LNCaP clone FGC (cell line): ENCODE measurements around the gene FAM114A1.

ENCODE experiments used
- DNase-seq: peaks from one replicate; pipeline ENCODE4 v3.0.0-alpha.2; 2011; ENCODE audit warnings: low read depth
- H3K4me3 ChIP-seq: 2 replicates; pipeline ENCODE4 v1.5.1; 2011; ENCODE audit warnings: mild to moderate bottlenecking, low read depth, low read length, control low read depth
- TF ChIP-seq, protein P1 (sequence below): IDR thresholded peaks from 2 replicates; pipeline ENCODE4 v1.5.1; 2012; ENCODE audit warnings: mild to moderate bottlenecking; ENCODE audit not compliant: control insufficient read depth, insufficient read depth; ENCODE audit errors: extremely low read depth

Gene FAM114A1

DNA sequence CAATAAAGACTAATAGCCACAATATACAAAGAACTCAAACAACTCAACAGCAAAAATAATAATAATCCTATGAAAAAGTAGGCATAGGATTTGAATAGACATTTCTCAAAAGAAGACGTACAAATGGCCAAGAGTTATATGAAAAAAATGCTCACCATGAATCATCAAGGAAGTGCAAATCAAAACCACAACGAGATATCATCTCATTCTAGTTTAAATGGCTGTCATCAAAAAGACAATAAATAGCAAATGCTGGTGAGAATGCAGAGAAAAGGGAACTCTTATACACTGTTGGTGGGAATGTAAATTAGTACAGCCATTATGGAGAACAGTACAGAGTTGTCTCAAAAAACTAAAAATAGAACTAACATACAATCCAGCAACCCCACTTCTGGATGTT, 29.8 kb upstream of the FAM114A1 start:
- H3K4me3 ChIP-seq: no peak overlapping the region
- no peak for DNase-seq
- TF ChIP-seq, protein P1, sequence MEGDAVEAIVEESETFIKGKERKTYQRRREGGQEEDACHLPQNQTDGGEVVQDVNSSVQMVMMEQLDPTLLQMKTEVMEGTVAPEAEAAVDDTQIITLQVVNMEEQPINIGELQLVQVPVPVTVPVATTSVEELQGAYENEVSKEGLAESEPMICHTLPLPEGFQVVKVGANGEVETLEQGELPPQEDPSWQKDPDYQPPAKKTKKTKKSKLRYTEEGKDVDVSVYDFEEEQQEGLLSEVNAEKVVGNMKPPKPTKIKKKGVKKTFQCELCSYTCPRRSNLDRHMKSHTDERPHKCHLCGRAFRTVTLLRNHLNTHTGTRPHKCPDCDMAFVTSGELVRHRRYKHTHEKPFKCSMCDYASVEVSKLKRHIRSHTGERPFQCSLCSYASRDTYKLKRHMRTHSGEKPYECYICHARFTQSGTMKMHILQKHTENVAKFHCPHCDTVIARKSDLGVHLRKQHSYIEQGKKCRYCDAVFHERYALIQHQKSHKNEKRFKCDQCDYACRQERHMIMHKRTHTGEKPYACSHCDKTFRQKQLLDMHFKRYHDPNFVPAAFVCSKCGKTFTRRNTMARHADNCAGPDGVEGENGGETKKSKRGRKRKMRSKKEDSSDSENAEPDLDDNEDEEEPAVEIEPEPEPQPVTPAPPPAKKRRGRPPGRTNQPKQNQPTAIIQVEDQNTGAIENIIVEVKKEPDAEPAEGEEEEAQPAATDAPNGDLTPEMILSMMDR: no peak

- TF ChIP-seq, protein P1: no peak
- no peak overlapping the region for H3K4me3 ChIP-seq
- no peak for DNase-seq
Observed at GRCh38 chr4:38842994-38843393, 24.6 kb upstream of the FAM114A1 start.

DNA sequence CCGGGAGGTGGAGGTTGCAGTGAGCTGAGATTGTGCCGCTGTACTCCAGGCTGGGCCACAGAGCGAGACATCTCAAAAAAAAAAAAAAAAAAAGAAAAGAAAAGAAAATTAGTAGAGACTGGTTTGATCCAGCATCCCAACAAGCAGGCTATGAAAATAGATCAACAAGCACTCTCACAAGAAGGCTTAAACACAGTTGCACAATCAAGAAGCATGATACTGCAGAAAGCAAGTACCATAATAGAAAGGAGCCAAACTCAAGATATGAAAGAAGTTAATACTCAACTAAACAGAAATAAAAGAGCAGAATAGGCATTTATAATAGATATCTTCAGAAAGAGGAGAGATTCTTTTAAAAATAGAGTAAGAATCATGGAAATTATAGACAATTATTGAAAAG, 21.6 kb upstream of the FAM114A1 start:
- no peak for DNase-seq
- no peak overlapping the region for H3K4me3 ChIP-seq
- TF ChIP-seq, protein P1: no peak

DNA sequence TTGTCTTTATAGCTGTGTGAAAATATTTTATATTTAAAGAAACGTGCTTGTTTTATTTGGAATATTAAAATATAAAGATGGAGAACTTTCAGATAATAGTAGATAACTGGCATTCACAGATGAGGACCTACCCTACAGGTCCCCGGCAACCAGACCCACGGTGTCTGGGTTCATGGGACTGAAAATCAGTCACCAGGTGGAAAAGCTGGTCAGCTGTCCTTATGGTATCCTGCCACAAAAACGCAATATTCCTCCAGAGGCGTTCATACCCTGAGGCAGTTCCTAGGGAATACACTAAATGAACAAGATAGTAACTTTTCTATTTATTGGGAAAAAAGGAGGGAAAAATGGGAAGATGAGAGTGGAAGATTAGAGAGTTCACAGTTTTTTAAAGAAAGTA, 12.1 kb upstream of the FAM114A1 start:
- TF ChIP-seq, protein P1: no peak
- DNase-seq: no peak
- no peak overlapping the region for H3K4me3 ChIP-seq

- TF ChIP-seq, protein P1: no peak
- no peak overlapping the region for H3K4me3 ChIP-seq
- DNase-seq: no peak
Observed at GRCh38 chr4:38856046-38856445, 11.6 kb upstream of the FAM114A1 start.

DNA sequence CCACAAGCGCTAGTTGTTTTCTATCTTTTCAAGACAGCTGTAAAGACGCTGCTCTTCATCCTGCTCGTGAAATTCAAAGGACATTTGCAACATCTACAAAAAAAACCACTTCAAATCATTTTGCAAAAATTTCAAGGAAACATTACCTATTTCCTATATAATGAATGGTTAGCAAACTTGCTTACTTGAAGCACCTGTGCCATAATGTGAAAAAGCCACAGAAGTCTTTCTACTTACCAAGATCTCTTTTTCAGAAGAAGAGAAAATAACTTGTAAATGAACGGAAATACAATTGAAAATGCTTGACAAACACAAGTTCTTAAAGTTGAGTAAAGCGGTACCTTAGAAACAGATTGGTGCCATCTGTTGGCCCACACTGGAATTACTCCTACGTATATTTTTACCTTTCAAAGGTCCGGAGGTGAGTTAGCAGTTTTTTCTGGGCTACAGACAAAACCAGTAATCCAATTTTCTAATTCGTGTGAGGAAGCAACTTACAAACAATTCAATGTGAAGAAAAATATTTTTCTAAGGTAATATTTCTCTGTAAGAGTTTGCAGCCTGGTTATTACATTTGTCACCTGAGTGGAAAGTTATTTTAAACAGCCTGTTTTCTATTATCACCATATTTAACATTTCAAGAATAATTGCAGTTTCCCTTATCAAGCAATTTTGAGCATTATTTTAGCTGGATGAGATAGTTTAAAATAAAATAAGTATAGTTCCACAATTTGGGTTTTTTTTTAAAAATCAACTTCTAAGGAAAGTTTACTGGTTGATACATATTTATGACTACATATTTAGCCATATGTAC, 10.9 kb upstream of the FAM114A1 start, which contains the start of gene TLR6:
Gene TLR6 (minus strand): TSS at position 294 of the 814 bp plus-strand sequence. CDS start 27,344 bp downstream, outside the sequence.
- DNase-seq: peak; percentile 28
- TF ChIP-seq, protein P1: peak; percentile 70
- H3K4me3 ChIP-seq: no peak within 1 kb of the TSS

DNA sequence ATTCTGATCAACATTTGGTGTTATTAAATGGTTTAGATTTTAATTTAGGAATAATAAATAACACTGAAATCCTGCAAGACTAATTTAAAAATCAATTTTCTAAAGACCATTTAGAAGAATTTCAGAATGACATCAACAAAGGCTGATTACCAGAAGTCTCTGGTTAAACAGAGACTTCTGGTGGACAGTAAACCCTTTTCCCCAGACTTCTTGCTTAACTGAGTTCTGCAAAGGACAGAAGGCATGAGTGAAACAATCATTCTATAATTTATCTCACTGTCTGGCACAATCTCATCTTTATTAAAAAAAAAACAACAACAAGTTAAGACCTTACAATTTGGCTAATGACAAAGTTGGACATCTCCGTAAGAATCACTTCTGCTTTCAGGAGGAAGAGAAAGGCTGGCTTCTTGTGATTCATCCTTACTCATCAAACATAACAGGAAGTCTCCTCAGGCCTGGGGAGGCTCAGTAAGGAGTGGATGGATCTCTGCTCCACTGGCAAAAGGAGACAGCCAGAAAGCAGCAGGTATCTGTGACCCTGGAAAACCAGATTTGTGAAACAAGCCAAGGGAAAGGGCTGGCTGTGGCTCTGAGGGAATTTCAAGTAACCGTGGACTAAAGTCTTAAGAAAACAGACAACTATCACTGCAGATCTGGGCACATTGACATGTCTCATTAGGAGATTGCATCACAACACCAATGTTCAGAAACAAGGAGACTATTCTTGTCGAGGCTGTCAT, 10.1 kb upstream of the FAM114A1 start:
- no peak overlapping the region for H3K4me3 ChIP-seq
- no peak for DNase-seq
- TF ChIP-seq, protein P1: no peak
